GM20431 (cell line): Measurements from ENCODE around the gene VPREB3.

Experiments
- in situ Hi-C: fragments of 300-500 bp; cut with MseI, MboI; formaldehyde crosslinking; loops from one replicate; pipeline ENCODE4 v1.15.0; 2020; ENCODE audit warnings: low sequenced_read_pairs; ENCODE audit not compliant: unreplicated experiment

Gene VPREB3

DNA sequence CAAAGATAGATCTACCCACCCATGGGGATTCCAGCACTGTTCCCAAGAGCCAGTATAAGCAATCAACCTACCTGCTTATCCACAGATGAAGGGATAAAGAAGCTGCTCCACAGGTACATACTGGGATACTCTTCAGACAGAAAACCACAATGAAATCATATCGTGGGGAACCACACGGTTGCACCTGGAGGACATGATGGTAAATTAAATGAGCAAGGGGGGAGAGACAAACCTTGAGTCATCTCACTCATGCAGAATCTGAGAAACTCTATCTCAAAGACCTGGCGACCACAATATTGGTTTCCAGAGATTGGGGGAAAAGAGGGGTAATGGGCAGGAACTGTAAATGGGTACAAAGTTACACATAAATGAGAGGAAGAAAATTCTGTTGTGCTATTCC, 48.9 kb downstream of the VPREB3 start:
- in situ Hi-C loops, result no loop called here

DNA sequence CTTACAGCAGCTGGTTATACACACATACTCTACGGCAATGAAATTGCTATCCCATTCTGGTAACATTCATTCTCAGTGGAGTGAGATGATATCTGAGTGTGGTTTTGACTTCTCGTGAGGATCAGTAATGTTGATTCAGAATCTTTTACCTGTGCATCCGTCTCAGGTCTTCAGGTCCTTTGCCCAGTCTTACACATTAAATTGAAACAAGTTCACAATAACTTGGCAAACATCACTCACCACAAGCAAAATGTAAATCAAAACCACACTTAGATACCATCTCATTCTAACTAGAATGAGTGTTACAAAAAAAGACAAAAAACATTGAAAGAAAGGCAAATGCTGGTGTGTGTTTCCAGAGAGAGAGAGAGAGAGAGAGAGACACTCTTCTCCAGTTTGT, 49.4 kb downstream of the VPREB3 start:
- in situ Hi-C loops, result no loop called here

DNA sequence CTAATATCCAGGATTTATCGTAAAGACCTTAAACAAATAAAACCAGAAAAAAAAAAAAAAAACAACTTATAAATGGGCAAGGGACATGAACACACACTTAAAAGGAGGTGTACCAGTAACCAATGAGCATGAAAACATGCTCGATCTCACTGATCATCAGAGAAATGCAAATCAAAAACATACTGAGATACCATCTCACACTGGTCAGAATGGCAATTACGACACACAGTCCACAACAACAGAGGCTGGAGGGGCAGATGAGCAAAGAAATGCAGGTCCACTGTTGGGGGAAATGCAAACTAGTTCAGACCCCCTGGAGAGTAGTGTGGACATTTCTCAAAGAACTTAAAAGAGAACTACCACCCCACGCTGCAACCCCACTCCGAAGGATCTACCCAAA, 50.2 kb downstream of the VPREB3 start:
- in situ Hi-C loops, result no loop called here
